Testis (tissue), 3 donors: Measurements from ENCODE around the gene ARHGEF28. TPM values are rescaled to one million over a fixed set of nuclear protein-coding genes. Genes with fewer than 3 reads are reported as not detected.

Experiments used
- DNase-seq: peaks from one replicate; pipeline ENCODE4 v3.0.0-alpha.2; 2019
- H3K27ac ChIP-seq, 2 donors: fragments of 200-600 bp; sonication (generic); one replicate each; pipeline ENCODE4 v1.5.1; 2019
- H3K27me3 ChIP-seq: fragments of 200-600 bp; sonication (generic); one replicate; pipeline ENCODE4 v1.5.1; 2019
- H3K36me3 ChIP-seq: fragments of 200-600 bp; sonication (generic); one replicate; pipeline ENCODE4 v1.5.1; 2017; ENCODE audit warnings: low read depth; ENCODE audit errors: missing control alignments
- H3K4me1 ChIP-seq: fragments of 200-600 bp; sonication (generic); one replicate; pipeline ENCODE4 v1.5.1; 2019
- H3K4me3 ChIP-seq, 2 donors: fragments of 200-600 bp; sonication (generic); one replicate each; pipeline ENCODE4 v1.5.1; 2017 to 2019
- H3K9me3 ChIP-seq: fragments of 200-600 bp; sonication (generic); one replicate; pipeline ENCODE4 v1.5.1; 2017
- CTCF ChIP-seq, 3 experiments: fragments of 450-650 bp in 2 of 3; fragments of 200-600 bp in 1 of 3; sonication (generic) in 1 of 3; IDR thresholded peaks; one replicate each; pipeline ENCODE4 v1.5.1; 2016 to 2019; ENCODE audit warnings: antibody characterized with exemption in 3 of 3, mild to moderate bottlenecking in 2 of 3, moderate library complexity in 1 of 3
- POLR2A ChIP-seq: fragments of 450-650 bp; IDR thresholded peaks from one replicate; pipeline ENCODE4 v1.6.1; 2017; ENCODE audit warnings: antibody characterized with exemption, mild to moderate bottlenecking, moderate library complexity
- WGBS, 2 donors: methylation state at CpG; one replicate each; pipeline ENCODE4 v1.1.5; 2018; 5-methylcytosine and 5-hydroxymethylcytosine counted together
- intact Hi-C: fragments of 100-400 bp; cut with DNase I; formaldehyde crosslinking; loops from one replicate; pipeline ENCODE4 v1.15.1; 2023; ENCODE audit warnings: low total_unique reads
- polyA plus RNA-seq: library from polyadenylated mRNA; stranded (reverse); fragments of 350-450 nt; fragmentation: Illumina TruSeq; extraction: RNeasy Lipid Tissue Mini Kit (QIAGEN cat#74804); gene quantifications from one replicate; pipeline ENCODE4 v1.2.3, GENCODE V29; 2014; ENCODE audit warnings: low read depth, low replicate concordance; ENCODE audit not compliant: insufficient read depth
- total RNA-seq, 2 donors: library from RNA; depleted of rRNA; stranded (reverse); fragments of >200 nt; gene quantifications; one replicate each; pipeline ENCODE4 v1.2.3, GENCODE V29; 2016

The ARHGEF28 gene
- total and polyA plus RNA-seq, 3 donors from 2014 or later = 3.9 to 8.7 (median 8.0) TPM

GRCh38 chr5:73673161-73673591 lies 47.2 kb downstream of the ARHGEF28 start:
- no peak overlapping the region for H3K27ac ChIP-seq

GRCh38 chr5:73674669-73675004 lies 48.6 kb downstream of the ARHGEF28 start:
- intact Hi-C loops = no loop called here
- peaks cover 23% of the 10 kb centered on the region for H3K4me1 ChIP-seq
- H3K27ac ChIP-seq = peak overlapping the region in 1 of 2 donors; percentile 8
- WGBS, 2 donors = 90 to 92% methylated on average over 2 of the region's 2 CpGs
- H3K9me3 ChIP-seq = no peaks in the 10 kb centered on the region
- TF ChIP-seq POLR2A (no peak), CTCF (IDR thresholded peaks at IDR 0.05) (no peak)
- H3K4me3 ChIP-seq = no peak overlapping the region
- DNase-seq = no peak
- no peaks in the 10 kb centered on the region for H3K27me3 ChIP-seq
- no peaks in the 10 kb centered on the region for H3K36me3 ChIP-seq

More at GRCh38 chr5:73673161-73673591, 47.2 kb downstream of the ARHGEF28 start:
- Histone ChIP-seq H3K36me3 (no peaks in the 10 kb centered on the region), H3K4me3 (no peak overlapping the region), H3K27me3 (no peaks in the 10 kb centered on the region), H3K4me1 (peaks cover 23% of the 10 kb centered on the region), H3K9me3 (no peaks in the 10 kb centered on the region)
- intact Hi-C loops = no loop called here
- no peak for DNase-seq
- TF ChIP-seq POLR2A = no peak
- no peak for TF ChIP-seq CTCF (IDR thresholded peaks at IDR 0.05)

GRCh38 chr5:73678322-73678740 lies 52.3 kb downstream of the ARHGEF28 start:
- DNase-seq = no peak
- no peaks in the 10 kb centered on the region for H3K36me3 ChIP-seq
- peaks cover 20% of the 10 kb centered on the region for H3K4me1 ChIP-seq
- no peak overlapping the region for H3K4me3 ChIP-seq
- WGBS, 2 donors = 95% methylated on average over 4 of the region's 4 CpGs
- intact Hi-C loops = no loop called here
- no peaks in the 10 kb centered on the region for H3K9me3 ChIP-seq
- TF ChIP-seq POLR2A (no peak), CTCF (IDR thresholded peaks at IDR 0.05) (no peak)
- H3K27me3 ChIP-seq = no peaks in the 10 kb centered on the region
- H3K27ac ChIP-seq = no peak overlapping the region

- intact Hi-C loops = no loop called here
- Histone ChIP-seq H3K36me3 (no peaks in the 10 kb centered on the region), H3K9me3 (no peaks in the 10 kb centered on the region), H3K27me3 (no peaks in the 10 kb centered on the region), H3K4me3 (no peak overlapping the region), H3K4me1 (peaks cover 15% of the 10 kb centered on the region), H3K27ac (no peak overlapping the region)
- TF ChIP-seq POLR2A (no peak), CTCF (IDR thresholded peaks at IDR 0.05) (no peak)
- WGBS, 2 donors = 94 to 100% methylated on average over 3 of the region's 3 CpGs
- no peak for DNase-seq
Measured at GRCh38 chr5:73678807-73679206, 52.8 kb downstream of the ARHGEF28 start.

GRCh38 chr5:73682176-73682575 lies 56.2 kb downstream of the ARHGEF28 start:
- intact Hi-C loops = no loop called here
- TF ChIP-seq CTCF (IDR thresholded peaks at IDR 0.05) (no peak), POLR2A (no peak)
- no peak overlapping the region for H3K4me3 ChIP-seq
- H3K4me1 ChIP-seq = peaks cover 3% of the 10 kb centered on the region
- H3K9me3 ChIP-seq = no peaks in the 10 kb centered on the region
- H3K36me3 ChIP-seq = no peaks in the 10 kb centered on the region
- H3K27me3 ChIP-seq = no peaks in the 10 kb centered on the region
- no peak overlapping the region for H3K27ac ChIP-seq
- WGBS, 2 donors = 74 to 88% methylated on average over 1 of the region's 1 CpG
- DNase-seq = no peak
